ENCODE results near the gene KRTAP20-1. TPM values are rescaled to one million over a fixed set of nuclear protein-coding genes. Genes with fewer than 3 reads are reported as not detected.

Gene KRTAP20-1
- total RNA-seq, 2 donors from 2014 or later = not detected

GRCh38 chr21:30623362-30623761 is 7.1 kb downstream of the KRTAP20-1 start:
- H3K4me3 Mint-ChIP-seq = no peak overlapping the region
- no peaks in the 10 kb centered on the region for H3K4me1 Mint-ChIP-seq
- no peak for ATAC-seq (replicated peaks)

GRCh38 chr21:30625449-30626165 is 9.4 kb downstream of the KRTAP20-1 start:
- no peaks in the 10 kb centered on the region for H3K9me3 Mint-ChIP-seq
- H3K27me3 Mint-ChIP-seq = no peaks in the 10 kb centered on the region
- no peaks in the 10 kb centered on the region for H3K36me3 Mint-ChIP-seq (ENCODE audit: low read depth)
- no peaks in the 10 kb centered on the region for H3K4me1 Mint-ChIP-seq
- H3K4me3 Mint-ChIP-seq = no peak overlapping the region
- ATAC-seq (replicated peaks) = no peak
- H3K27ac Mint-ChIP-seq = no peak overlapping the region

More at GRCh38 chr21:30623362-30623761, 7.1 kb downstream of the KRTAP20-1 start:
- no peak overlapping the region for H3K27ac Mint-ChIP-seq
- no peaks in the 10 kb centered on the region for H3K9me3 Mint-ChIP-seq
- H3K27me3 Mint-ChIP-seq = no peaks in the 10 kb centered on the region
- no peaks in the 10 kb centered on the region for H3K36me3 Mint-ChIP-seq (ENCODE audit: low read depth)

- H3K4me3 Mint-ChIP-seq = no peak overlapping the region
- peaks cover 6% of the 10 kb centered on the region for H3K9me3 Mint-ChIP-seq
- H3K36me3 Mint-ChIP-seq (ENCODE audit: low read depth) = no peaks in the 10 kb centered on the region
- no peak overlapping the region for H3K27ac Mint-ChIP-seq
- no peaks in the 10 kb centered on the region for H3K27me3 Mint-ChIP-seq
- no peak for ATAC-seq (replicated peaks)
- no peaks in the 10 kb centered on the region for H3K4me1 Mint-ChIP-seq
These were observed 11.9 kb downstream of the KRTAP20-1 start for GRCh38 chr21:30628109-30628508.

GRCh38 chr21:30629200-30629599 is 13.0 kb downstream of the KRTAP20-1 start:
- H3K4me1 Mint-ChIP-seq = no peaks in the 10 kb centered on the region
- H3K9me3 Mint-ChIP-seq = peaks cover 6% of the 10 kb centered on the region
- H3K27ac Mint-ChIP-seq = no peak overlapping the region
- no peak overlapping the region for H3K4me3 Mint-ChIP-seq
- no peaks in the 10 kb centered on the region for H3K27me3 Mint-ChIP-seq
- ATAC-seq (replicated peaks) = no peak
- no peaks in the 10 kb centered on the region for H3K36me3 Mint-ChIP-seq (ENCODE audit: low read depth)

GRCh38 chr21:30634906-30635305 is 18.7 kb downstream of the KRTAP20-1 start, which contains the start of gene KRTAP20-2:
TSS of gene KRTAP20-2 (plus strand) at chr21:30635206. CDS start at chr21:30635264, 58 bp downstream.
- Mint-ChIP-seq H3K9me3 (peaks cover 6% of the 10 kb centered on the region), H3K27ac (no peak within 1 kb of the TSS), H3K4me1 (no peaks in the 10 kb centered on the region), H3K27me3 (no peaks in the 10 kb centered on the region), H3K4me3 (no peak within 1 kb of the TSS), H3K36me3 (ENCODE audit: low read depth) (no peaks in the 10 kb centered on the region)
- ATAC-seq (replicated peaks) = no peak

GRCh38 chr21:30638686-30639085 is 22.5 kb downstream of the KRTAP20-1 start:
- no peaks in the 10 kb centered on the region for H3K27me3 Mint-ChIP-seq
- ATAC-seq (replicated peaks) = no peak
- no peak overlapping the region for H3K4me3 Mint-ChIP-seq
- H3K9me3 Mint-ChIP-seq = no peaks in the 10 kb centered on the region
- H3K27ac Mint-ChIP-seq = no peak overlapping the region
- H3K36me3 Mint-ChIP-seq (ENCODE audit: low read depth) = no peaks in the 10 kb centered on the region
- H3K4me1 Mint-ChIP-seq = no peaks in the 10 kb centered on the region

GRCh38 chr21:30642564-30642963 is 26.3 kb downstream of the KRTAP20-1 start, which contains the start of gene KRTAP20-3:
TSS of gene KRTAP20-3 (plus strand) at chr21:30642864.
- peaks cover 4% of the 10 kb centered on the region for H3K9me3 Mint-ChIP-seq
- H3K36me3 Mint-ChIP-seq (ENCODE audit: low read depth) = no peaks in the 10 kb centered on the region
- no peak within 1 kb of the TSS for H3K4me3 Mint-ChIP-seq
- H3K4me1 Mint-ChIP-seq = no peaks in the 10 kb centered on the region
- no peak for ATAC-seq (replicated peaks)
- no peak within 1 kb of the TSS for H3K27ac Mint-ChIP-seq
- peaks cover 7% of the 10 kb centered on the region for H3K27me3 Mint-ChIP-seq

- Mint-ChIP-seq H3K36me3 (ENCODE audit: low read depth) (no peaks in the 10 kb centered on the region), H3K4me3 (no peak overlapping the region), H3K27ac (no peak overlapping the region), H3K9me3 (peaks cover 4% of the 10 kb centered on the region), H3K4me1 (no peaks in the 10 kb centered on the region), H3K27me3 (peaks cover 13% of the 10 kb centered on the region)
- ATAC-seq (replicated peaks) = no peak
These were observed 30.7 kb downstream of the KRTAP20-1 start for GRCh38 chr21:30646904-30647414.

- H3K27ac Mint-ChIP-seq = no peak overlapping the region
- no peaks in the 10 kb centered on the region for H3K4me1 Mint-ChIP-seq
- no peak for ATAC-seq (replicated peaks)
These were observed 36.7 kb downstream of the KRTAP20-1 start for GRCh38 chr21:30652891-30653290.

More at GRCh38 chr21:30652891-30653290, 36.7 kb downstream of the KRTAP20-1 start:
- Mint-ChIP-seq H3K27me3 (peaks cover 6% of the 10 kb centered on the region), H3K4me3 (no peak overlapping the region), H3K9me3 (no peaks in the 10 kb centered on the region), H3K36me3 (ENCODE audit: low read depth) (no peaks in the 10 kb centered on the region)

Other genes with a start within 250 kb of the KRTAP20-1 start
- not detected for gene KRTAP13-2, start 244.2 kb upstream of the KRTAP20-1 start, total RNA-seq
- not detected for gene KRTAP13-1, start 220.4 kb upstream of the KRTAP20-1 start, total RNA-seq
- not detected for gene KRTAP13-3, start 190.5 kb upstream of the KRTAP20-1 start, total RNA-seq
- gene KRTAP13-4, start 186.2 kb upstream of the KRTAP20-1 start, total RNA-seq = not detected
- not detected for gene KRTAP15-1, start 176.2 kb upstream of the KRTAP20-1 start, total RNA-seq
- not detected for gene KRTAP19-1, start 136.1 kb upstream of the KRTAP20-1 start, total RNA-seq
- gene KRTAP19-2, start 129.0 kb upstream of the KRTAP20-1 start, total RNA-seq = not detected
- not detected for gene KRTAP19-3, start 124.4 kb upstream of the KRTAP20-1 start, total RNA-seq
- gene KRTAP19-4, start 119.3 kb upstream of the KRTAP20-1 start, total RNA-seq = not detected
- not detected for gene KRTAP19-5, start 114.3 kb upstream of the KRTAP20-1 start, total RNA-seq
- gene KRTAP19-6, start 74.6 kb upstream of the KRTAP20-1 start, total RNA-seq = not detected
- not detected for gene KRTAP19-7, start 55.1 kb upstream of the KRTAP20-1 start, total RNA-seq
- not detected for gene KRTAP22-2, start 26.0 kb upstream of the KRTAP20-1 start, total RNA-seq
- not detected for gene KRTAP6-3, start 24.0 kb upstream of the KRTAP20-1 start, total RNA-seq
- gene KRTAP6-2, start 17.5 kb upstream of the KRTAP20-1 start, total RNA-seq = not detected
- not detected for gene KRTAP22-1, start 15.3 kb upstream of the KRTAP20-1 start, total RNA-seq
- not detected for gene KRTAP6-1, start 2.5 kb upstream of the KRTAP20-1 start, total RNA-seq
- gene KRTAP20-4, start 4.2 kb downstream of the KRTAP20-1 start, total RNA-seq = not detected
- not detected for gene KRTAP20-2, start 18.8 kb downstream of the KRTAP20-1 start, total RNA-seq
- gene KRTAP20-3, start 26.4 kb downstream of the KRTAP20-1 start, total RNA-seq = not detected
- gene KRTAP21-3, start 102.4 kb downstream of the KRTAP20-1 start, total RNA-seq = not detected
- gene KRTAP21-2, start 130.8 kb downstream of the KRTAP20-1 start, total RNA-seq = not detected
- gene KRTAP21-1, start 139.0 kb downstream of the KRTAP20-1 start, total RNA-seq = not detected
- gene KRTAP8-1, start 196.8 kb downstream of the KRTAP20-1 start, total RNA-seq = not detected
- not detected for gene KRTAP7-1, start 213.3 kb downstream of the KRTAP20-1 start, total RNA-seq